ENCODE data around the gene IQSEC1.

The IQSEC1 gene

GRCh38 chr3:12961697-12962036 lies 111.6 kb downstream of the IQSEC1 start:
- no peak for DNase-seq

- no peak for DNase-seq
These were observed 112.1 kb downstream of the IQSEC1 start for GRCh38 chr3:12961007-12961696.

GRCh38 chr3:12960497-12960896 lies 112.7 kb downstream of the IQSEC1 start:
- no peak for DNase-seq

GRCh38 chr3:12959838-12960378 lies 113.3 kb downstream of the IQSEC1 start:
- no peak for DNase-seq

GRCh38 chr3:12959410-12959809 lies 113.8 kb downstream of the IQSEC1 start:
- no peak for DNase-seq

- DNase-seq: no peak
These were observed 115.1 kb downstream of the IQSEC1 start for GRCh38 chr3:12957824-12958792.

GRCh38 chr3:12957339-12957738 lies 115.9 kb downstream of the IQSEC1 start:
- DNase-seq: no peak

- no peak for DNase-seq
These were observed 116.9 kb downstream of the IQSEC1 start for GRCh38 chr3:12956316-12956660.

- DNase-seq: no peak
These were observed 117.4 kb downstream of the IQSEC1 start for GRCh38 chr3:12955651-12956315.

GRCh38 chr3:12954891-12955650 lies 118.2 kb downstream of the IQSEC1 start:
- DNase-seq: no peak

- DNase-seq: no peak
These were observed 119.0 kb downstream of the IQSEC1 start for GRCh38 chr3:12954180-12954579.

- DNase-seq: no peak
These were observed 119.8 kb downstream of the IQSEC1 start for GRCh38 chr3:12953201-12953995.

GRCh38 chr3:12952343-12953200 lies 120.7 kb downstream of the IQSEC1 start:
- no peak for DNase-seq

GRCh38 chr3:12948891-12949711 lies 124.1 kb downstream of the IQSEC1 start:
- no peak for DNase-seq

GRCh38 chr3:12948371-12948770 lies 124.9 kb downstream of the IQSEC1 start:
- no peak for DNase-seq

GRCh38 chr3:12947504-12948369 lies 125.5 kb downstream of the IQSEC1 start:
- DNase-seq: no peak

GRCh38 chr3:12946649-12947316 lies 126.4 kb downstream of the IQSEC1 start:
- DNase-seq: no peak

- no peak for DNase-seq
These were observed 127.0 kb downstream of the IQSEC1 start for GRCh38 chr3:12946251-12946648.
